HuH-7.5 (cell line): Measurements from ENCODE around the gene SDK1.

ENCODE experiments used
- DNase-seq: peaks from one replicate; pipeline ENCODE4 v3.0.0; 2011; ENCODE audit warnings: low spot score

Gene SDK1

GRCh38 chr7:4178916-4179687 lies 878.0 kb downstream of the SDK1 start:
- no peak for DNase-seq

- DNase-seq = no peak
These were observed 878.8 kb downstream of the SDK1 start for GRCh38 chr7:4179688-4180380.

GRCh38 chr7:4181446-4181845 lies 880.4 kb downstream of the SDK1 start:
- DNase-seq = no peak

GRCh38 chr7:4182605-4183300 lies 881.7 kb downstream of the SDK1 start:
- no peak for DNase-seq

- no peak for DNase-seq
These were observed 883.6 kb downstream of the SDK1 start for GRCh38 chr7:4184653-4185052.

- DNase-seq = no peak
These were observed 884.1 kb downstream of the SDK1 start for GRCh38 chr7:4185136-4185535.

GRCh38 chr7:4185721-4186512 lies 884.9 kb downstream of the SDK1 start:
- no peak for DNase-seq

GRCh38 chr7:4186513-4186780 lies 885.4 kb downstream of the SDK1 start:
- no peak for DNase-seq

- no peak for DNase-seq
These were observed 887.6 kb downstream of the SDK1 start for GRCh38 chr7:4188651-4189050.

- no peak for DNase-seq
These were observed 888.1 kb downstream of the SDK1 start for GRCh38 chr7:4189131-4189570.

- no peak for DNase-seq
These were observed 889.2 kb downstream of the SDK1 start for GRCh38 chr7:4190010-4190981.

GRCh38 chr7:4191046-4191445 lies 890.0 kb downstream of the SDK1 start:
- no peak for DNase-seq

- no peak for DNase-seq
These were observed 890.5 kb downstream of the SDK1 start for GRCh38 chr7:4191525-4191924.

GRCh38 chr7:4195660-4196059 lies 894.6 kb downstream of the SDK1 start:
- no peak for DNase-seq

GRCh38 chr7:4196121-4196819 lies 895.2 kb downstream of the SDK1 start:
- DNase-seq = no peak

GRCh38 chr7:4198301-4198700 lies 897.2 kb downstream of the SDK1 start:
- no peak for DNase-seq

- no peak for DNase-seq
These were observed 899.6 kb downstream of the SDK1 start for GRCh38 chr7:4200546-4201094.

- no peak for DNase-seq
These were observed 900.5 kb downstream of the SDK1 start for GRCh38 chr7:4201566-4201965.

- no peak for DNase-seq
These were observed 901.2 kb downstream of the SDK1 start for GRCh38 chr7:4202154-4202736.

GRCh38 chr7:4202954-4203353 lies 901.9 kb downstream of the SDK1 start:
- no peak for DNase-seq
